B cell (primary cell): ENCODE measurements around the gene SSH3.

Experiments used
- EZH2 ChIP-seq: IDR thresholded peaks from 2 replicates; pipeline ENCODE4 v1.6.1; 2012; ENCODE audit warnings: borderline replicate concordance, low read depth, mild to moderate bottlenecking, moderate library complexity, low read length; ENCODE audit not compliant: insufficient read depth, poor library complexity, severe bottlenecking
- TF ChIP-seq, protein P1 (sequence below): fragments of 200-600 bp; IDR thresholded peaks from one replicate; pipeline ENCODE4 v1.8.0; 2022; ENCODE audit warnings: antibody characterized with exemption, mild to moderate bottlenecking

DNA sequence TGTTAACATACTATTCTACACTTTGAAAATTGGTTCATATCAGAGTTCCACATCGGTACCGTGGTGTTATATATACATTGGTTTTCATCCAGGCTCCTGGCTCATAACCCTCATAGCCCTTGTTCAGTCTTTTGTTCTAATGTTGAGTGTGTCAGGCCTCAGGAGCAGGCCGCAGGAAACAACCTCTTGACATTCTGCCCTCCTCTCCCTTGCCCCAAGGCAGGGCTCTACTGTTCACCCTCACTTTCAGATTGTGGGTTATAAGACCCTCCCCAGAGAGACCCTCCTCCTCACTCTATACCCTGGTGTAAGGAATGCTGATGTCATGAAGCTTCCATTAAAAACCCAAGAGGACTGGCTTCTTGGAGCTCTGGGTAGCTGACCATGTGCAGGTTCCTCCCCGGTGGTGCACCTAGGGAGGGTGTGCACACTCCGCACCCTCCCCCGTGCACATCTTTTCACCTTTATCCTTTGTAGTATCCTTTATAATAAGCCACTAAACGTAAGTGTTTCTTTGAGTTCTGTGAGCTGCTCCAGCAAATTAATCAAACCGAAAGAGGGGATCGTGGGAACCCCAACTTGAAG, 12.1 kb downstream of the SSH3 start:
- TF ChIP-seq, protein P1, sequence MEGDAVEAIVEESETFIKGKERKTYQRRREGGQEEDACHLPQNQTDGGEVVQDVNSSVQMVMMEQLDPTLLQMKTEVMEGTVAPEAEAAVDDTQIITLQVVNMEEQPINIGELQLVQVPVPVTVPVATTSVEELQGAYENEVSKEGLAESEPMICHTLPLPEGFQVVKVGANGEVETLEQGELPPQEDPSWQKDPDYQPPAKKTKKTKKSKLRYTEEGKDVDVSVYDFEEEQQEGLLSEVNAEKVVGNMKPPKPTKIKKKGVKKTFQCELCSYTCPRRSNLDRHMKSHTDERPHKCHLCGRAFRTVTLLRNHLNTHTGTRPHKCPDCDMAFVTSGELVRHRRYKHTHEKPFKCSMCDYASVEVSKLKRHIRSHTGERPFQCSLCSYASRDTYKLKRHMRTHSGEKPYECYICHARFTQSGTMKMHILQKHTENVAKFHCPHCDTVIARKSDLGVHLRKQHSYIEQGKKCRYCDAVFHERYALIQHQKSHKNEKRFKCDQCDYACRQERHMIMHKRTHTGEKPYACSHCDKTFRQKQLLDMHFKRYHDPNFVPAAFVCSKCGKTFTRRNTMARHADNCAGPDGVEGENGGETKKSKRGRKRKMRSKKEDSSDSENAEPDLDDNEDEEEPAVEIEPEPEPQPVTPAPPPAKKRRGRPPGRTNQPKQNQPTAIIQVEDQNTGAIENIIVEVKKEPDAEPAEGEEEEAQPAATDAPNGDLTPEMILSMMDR, result no peak
- no peak for TF ChIP-seq EZH2
